ENCODE measurements around the gene DST.

- TF ChIP-seq RFX5 (IDR thresholded peaks at IDR 0.05; ENCODE audit: borderline replicate concordance, low read depth, low read length) (no peak), ASH2L (IDR thresholded peaks at IDR 0.05; ENCODE audit: low read length) (no peak), SIN3A (conservative IDR thresholded peaks at IDR 0.05 in 1 of 2, IDR thresholded peaks at IDR 0.05 in 1 of 2; ENCODE audit: low read depth in 1 of 2, low read length in 2 of 2) (no peak), HDAC2 (IDR thresholded peaks at IDR 0.05; ENCODE audit: borderline replicate concordance in 1 of 2, low read depth in 2 of 2, low read length in 2 of 2) (no peak), ATF2 (IDR thresholded peaks at IDR 0.05; ENCODE audit: low read length) (no peak), POLR2AphosphoS5 (IDR thresholded peaks at IDR 0.05; ENCODE audit: low read depth, low read length) (no peak), CTCF (IDR thresholded peaks at IDR 0.05; ENCODE audit: control extremely low read depth in 1 of 3, insufficient read depth in 1 of 3, low read depth in 1 of 3, low read length in 3 of 3) (no peak), POLR2A (IDR thresholded peaks at IDR 0.05; ENCODE audit: control extremely low read depth in 1 of 2, low read depth in 2 of 2, low read length in 2 of 2) (no peak), ATF3 (IDR thresholded peaks at IDR 0.05; ENCODE audit: insufficient read depth, low read depth, low read length) (no peak)
Observed at GRCh38 chr6:56526860-56527544, 115.7 kb downstream of the DST start.
